K562 (cell line): ENCODE results near the gene NAP1L4. TPM values are rescaled to one million over a fixed set of nuclear protein-coding genes. Genes with fewer than 3 reads are reported as not detected.

Experiments
- ATAC-seq: fragments of 200-7000 bp; cut with Tn5 transposase; 3 replicates; pipeline ENCODE4 v1.9.1; 2020; ENCODE audit warnings: moderate library complexity
- BruUV-seq: library from RNA; stranded (reverse); fragments of 400-500 nt; replicated peaks from 2 replicates; lab custom pipeline; 2021; lab: Mats Ljungman, UMichigan
- CTCF ChIA-PET: fragments of 300-600 bp; formaldehyde crosslinking; extraction: SDS; loops from one replicate; lab custom pipeline; 2021; ENCODE audit warnings: low intra/inter-chr PET ratio; lab: Yijun Ruan, JAX
- POLR2A ChIA-PET: fragments of 300-600, 350-650 bp; sonication (Branson Sonifier 250); formaldehyde crosslinking; extraction: SDS; loops from one replicate; lab custom pipeline; 2021; ENCODE audit warnings: antibody characterized with exemption, inconsistent platforms; lab: Yijun Ruan, JAX
- DNase-seq, 4 experiments: peaks; one replicate each; pipeline versions ENCODE4 v3.0.0 to v3.0.0-alpha.2; 2011 to 2018; ENCODE audit warnings: low spot score in 3 of 4, mixed read lengths in 3 of 4; ENCODE audit errors: extremely low read depth in 1 of 4
- FAIRE-seq: peaks from 2 replicates; lab custom pipeline; 2011; peaks lifted over from hg19 to GRCh38; lab: Jason Lieb, UNC
- H2AFZ ChIP-seq: 2 replicates; pipeline ENCODE4 v1.6.0; 2011; ENCODE audit warnings: low read depth, low read length, control low read depth, inconsistent platforms
- H3K27ac ChIP-seq: fragments of 200-600 bp; 3 replicates; pipeline ENCODE4 v1.8.0; 2011; ENCODE audit warnings: low read depth, mild to moderate bottlenecking, control low read depth, inconsistent platforms, low read length, moderate library complexity, mixed read lengths; ENCODE audit errors: extremely low read depth
- H3K27me3 ChIP-seq, 2 experiments: fragments of 300-600 bp in 1 of 2; 2 replicates in 1 of 2; 3 replicates in 1 of 2; pipeline versions ENCODE4 v1.6.0 to v1.8.0; 2011; ENCODE audit warnings: inconsistent platforms in 2 of 2, low read length in 2 of 2, mild to moderate bottlenecking in 1 of 2, mixed read lengths in 1 of 2, moderate library complexity in 1 of 2; ENCODE audit not compliant: control insufficient read depth in 2 of 2, insufficient read depth in 2 of 2
- H3K36me3 ChIP-seq: fragments of 300-600 bp; 3 replicates; pipeline ENCODE4 v1.8.0; 2011; ENCODE audit warnings: mild to moderate bottlenecking, low read length, inconsistent platforms; ENCODE audit not compliant: control insufficient read depth, insufficient read depth
- H3K4me1 ChIP-seq, 2 experiments: fragments of 200-600 bp in 1 of 2; replicated peaks in 1 of 2; 2 replicates in 1 of 2; 3 replicates in 1 of 2; pipeline versions ENCODE4 v1.5.1 to v1.8.0; 2011; ENCODE audit warnings: inconsistent platforms in 2 of 2, low read length in 2 of 2, mild to moderate bottlenecking in 1 of 2, mixed read lengths in 1 of 2, moderate library complexity in 1 of 2; ENCODE audit not compliant: control insufficient read depth in 2 of 2, insufficient read depth in 2 of 2
- H3K4me2 ChIP-seq: 2 replicates; pipeline ENCODE4 v1.6.1; 2011; ENCODE audit warnings: low read length, control low read depth, inconsistent platforms, mixed read lengths; ENCODE audit not compliant: insufficient read depth
- H3K4me3 ChIP-seq: fragments of 200-600 bp; sonication (generic), shearing (Covaris generic); 2 replicates; pipeline ENCODE4 v1.5.1; 2016; ENCODE audit warnings: control low read depth, inconsistent platforms
- H3K79me2 ChIP-seq: fragments of 200-600 bp; 3 replicates; pipeline ENCODE4 v1.8.0; 2011; ENCODE audit warnings: low read length, inconsistent platforms; ENCODE audit not compliant: control insufficient read depth, insufficient read depth
- H3K9ac ChIP-seq, 2 experiments: 2 replicates each; pipeline versions ENCODE4 v1.6.0 to v1.6.1; 2011; ENCODE audit warnings: low read depth in 2 of 2, low read length in 2 of 2, control low read depth in 1 of 2, inconsistent platforms in 1 of 2, mild to moderate bottlenecking in 1 of 2, mixed read lengths in 1 of 2; ENCODE audit not compliant: insufficient read depth in 1 of 2
- H3K9me1 ChIP-seq: one replicate; pipeline ENCODE4 v1.6.0; 2011; ENCODE audit warnings: inconsistent platforms, mild to moderate bottlenecking, low read length, moderate library complexity; ENCODE audit not compliant: control insufficient read depth, insufficient read depth
- H3K9me3 ChIP-seq: replicated peaks from 2 replicates; pipeline ENCODE4 v1.5.1; 2011; ENCODE audit warnings: low read depth, low read length, inconsistent platforms; ENCODE audit not compliant: control insufficient read depth, insufficient read depth
- H4K20me1 ChIP-seq: replicated peaks from 2 replicates; pipeline ENCODE4 v1.6.1; 2011; ENCODE audit warnings: low read length, inconsistent platforms, mixed read lengths; ENCODE audit not compliant: control insufficient read depth, insufficient read depth
- BRCA1 ChIP-seq, 2 experiments: fragments of 450-650 bp in 1 of 2; sonication (generic) in 1 of 2; formaldehyde crosslinking in 1 of 2; IDR thresholded peaks; 2 replicates each; pipeline versions ENCODE4 v1.5.0 to v1.6.1; 2017 to 2020; ENCODE audit warnings: mild to moderate bottlenecking in 1 of 2, missing genetic modification reagents in 1 of 2
- CBX2 ChIP-seq: fragments of 200-600 bp; sonication (generic); IDR thresholded peaks from one replicate; pipeline ENCODE4 v1.6.1; 2012; ENCODE audit warnings: mild to moderate bottlenecking, low read length, inconsistent platforms; ENCODE audit not compliant: insufficient read depth, poor library complexity, severe bottlenecking
- CEBPB ChIP-seq: fragments of 450-650 bp; IDR thresholded peaks from 2 replicates; pipeline ENCODE4 v1.6.1; 2016; ENCODE audit warnings: missing genetic modification characterization, missing compliant biosample characterization
- ESRRA ChIP-seq: fragments of 450-650 bp; IDR thresholded peaks from 2 replicates; pipeline ENCODE4 v1.6.1; 2014; ENCODE audit warnings: low read depth, mild to moderate bottlenecking, moderate library complexity, borderline replicate concordance
- FIP1L1 ChIP-seq: fragments of 200-400 bp; formaldehyde crosslinking; IDR thresholded peaks from 2 replicates; pipeline ENCODE4 v1.6.1; 2018; ENCODE audit warnings: mild to moderate bottlenecking, low read depth, low read length; ENCODE audit not compliant: poor library complexity, severe bottlenecking
- HDAC8 ChIP-seq: fragments of 450-650 bp; IDR thresholded peaks from 2 replicates; pipeline ENCODE4 v1.6.1; 2016; ENCODE audit warnings: mild to moderate bottlenecking, missing genetic modification characterization, moderate library complexity, missing compliant biosample characterization
- HMG20B ChIP-seq: fragments of 250-450 bp; sonication (Bioruptor Pico); IDR thresholded peaks from 2 replicates; pipeline ENCODE4 v1.5.0; 2021; ENCODE audit warnings: mild to moderate bottlenecking
- PHTF2 ChIP-seq: fragments of 250-450 bp; sonication (Bioruptor Pico); IDR thresholded peaks from 2 replicates; pipeline ENCODE4 v1.5.0; 2021; ENCODE audit warnings: mild to moderate bottlenecking
- POLR2G ChIP-seq: fragments of 200-400 bp; formaldehyde crosslinking; IDR thresholded peaks from 2 replicates; pipeline ENCODE4 v1.6.1; 2017; ENCODE audit warnings: low read depth, mild to moderate bottlenecking, antibody characterized with exemption, low read length, moderate library complexity
- RB1 ChIP-seq: fragments of 450-650 bp; IDR thresholded peaks from 2 replicates; pipeline ENCODE4 v1.6.1; 2017; ENCODE audit warnings: low read depth, mild to moderate bottlenecking
- WHSC1 ChIP-seq: IDR thresholded peaks from one replicate; pipeline ENCODE4 v1.6.1; 2012; ENCODE audit warnings: low read length, control low read depth, inconsistent platforms
- ZBTB33 ChIP-seq: sonication (generic); formaldehyde crosslinking; IDR thresholded peaks from 2 replicates; pipeline ENCODE4 v1.8.1; 2023; ENCODE audit warnings: mild to moderate bottlenecking, missing genetic modification reagents
- ZNF408 ChIP-seq: fragments of 250-450 bp; sonication (Bioruptor Pico); IDR thresholded peaks from 2 replicates; pipeline ENCODE4 v1.4.0; 2020; ENCODE audit warnings: low read depth, mild to moderate bottlenecking, moderate library complexity
- ZNF436 ChIP-seq: fragments of 250-450, 450-650 bp; sonication (Bioruptor Pico); formaldehyde crosslinking; IDR thresholded peaks from 2 replicates; pipeline ENCODE4 v1.7.0; 2020; ENCODE audit warnings: mild to moderate bottlenecking
- WGBS: fragments of 100-300 bp; shearing (Covaris generic); methylation state at CpG from one replicate; pipeline ENCODE4 v1.1.6; 2016; ENCODE audit warnings: low coverage, mixed read lengths; ENCODE audit not compliant: insufficient coverage; ENCODE audit errors: missing lambda C conversion rate; 5-methylcytosine and 5-hydroxymethylcytosine counted together
- in situ Hi-C: fragments of 300-500 bp; cut with MboI; formaldehyde crosslinking; loops from 4 replicates; pipeline ENCODE4 v1.15.0; 2018; ENCODE audit warnings: inconsistent platforms, mixed read lengths
- intact Hi-C: fragments of 100-400 bp; cut with micrococcal nuclease; formaldehyde crosslinking; loops from 2 replicates; pipeline ENCODE4 v1.14.2; 2022
- polyA plus RNA-seq, 8 experiments: library from polyadenylated mRNA; depleted of rRNA in 4 of 8; stranded (reverse) in 5 of 8; unstranded in 3 of 8; fragments of >200 nt; fragmentation: Nextera tagmentation in 2 of 8; fragmentation: Illumina TruSeq in 1 of 8; extraction: Ambion mirVana in 2 of 8; extraction: Trizol in 1 of 8; gene quantifications; 2 replicates each; pipeline versions ENCODE4 v1.2.1 to v1.2.3, GENCODE V29; 2011 to 2014; ENCODE audit warnings: inconsistent platforms in 1 of 8, missing spikeins in 1 of 8
- total RNA-seq, 7 experiments: library from RNA; depleted of rRNA in 6 of 7; stranded (reverse); fragments of >200 nt in 6 of 7; fragmentation: Illumina TruSeq in 2 of 7; extraction: Trizol in 2 of 7; gene quantifications; 2 replicates each; pipeline versions ENCODE4 v1.2.1 to v1.2.3, GENCODE V29; 2011 to 2021; ENCODE audit warnings: low replicate concordance in 1 of 7

The NAP1L4 gene
- total and polyA plus RNA-seq, 9 of the 15 experiments (the other 6 are each of a cell fraction or from before 2014, with no cell fraction given): 34.1 to 237 (median 179) TPM

GRCh38 chr11:2909133-2909902 is 82.8 kb downstream of the NAP1L4 start:
- Histone ChIP-seq H3K9ac (no peak overlapping the region), H3K79me2 (no peaks in the 10 kb centered on the region), H4K20me1 (no peaks in the 10 kb centered on the region), H3K27me3 (no peaks in the 10 kb centered on the region), H2AFZ (no peak overlapping the region), H3K9me3 (no peaks in the 10 kb centered on the region), H3K36me3 (no peaks in the 10 kb centered on the region), H3K27ac (no peak overlapping the region), H3K4me1 (peaks cover 18 to 68% of the 10 kb centered on the region in 2 experiments; a peak in 4 of 5 replicates), H3K9me1 (no peaks in the 10 kb centered on the region), H3K4me3 (no peak overlapping the region), H3K4me2 (no peak overlapping the region)
- ATAC-seq: no peak
- intact Hi-C loops (no loop called here), in situ Hi-C loops (no loop called here)
- no peak for DNase-seq
- WGBS: 82% methylated on average over 25 of the region's 78 CpGs
- no peak for FAIRE-seq
- ChIA-PET POLR2A (no interaction called here), CTCF (no interaction called here)
- no TSS peak for BruUV-seq
- no peak; the same call in 1 of the 2 replicates for TF ChIP-seq POLR2G
- no peak for TF ChIP-seq PHTF2 (CRISPR knock-in tag)
- TF ChIP-seq CEBPB (tag): no peak
- no peak for TF ChIP-seq ZNF408 (CRISPR knock-in tag)
- no peak for TF ChIP-seq ZNF436 (CRISPR knock-in tag)
- no peak for TF ChIP-seq RB1
- TF ChIP-seq HMG20B (CRISPR knock-in tag): no peak
- TF ChIP-seq FIP1L1: peak; percentile 32
- no peak for TF ChIP-seq ESRRA
- no peak for TF ChIP-seq WHSC1
- TF ChIP-seq BRCA1 (IDR thresholded peaks at IDR 0.05): no peak
- no peak for TF ChIP-seq BRCA1 (CRISPR knock-in tag; IDR thresholded peaks at IDR 0.05)
- peak; percentile 76 for TF ChIP-seq ZBTB33 (CRISPR knock-in tag)
- no peak for TF ChIP-seq HDAC8
- no peak for TF ChIP-seq CBX2
